Measurements from ENCODE around the gene AUTS2.

Gene AUTS2

GRCh38 chr7:70318511-70318910 lies 720.2 kb downstream of the AUTS2 start:
- H4K20me1 ChIP-seq (ENCODE audit: insufficient read depth, low read length, poor library complexity, severe bottlenecking): no peaks in the 10 kb centered on the region
- no peak overlapping the region for H3K4me2 ChIP-seq (ENCODE audit: low read depth, low read length, poor library complexity, severe bottlenecking)
- peaks cover 14% of the 10 kb centered on the region for H3K4me1 ChIP-seq (ENCODE audit: insufficient read depth, low read length, poor library complexity, severe bottlenecking)
- H3K4me3 ChIP-seq (ENCODE audit: low read length, poor library complexity, severe bottlenecking): no peak overlapping the region
- H3K9me3 ChIP-seq (ENCODE audit: insufficient read depth, low read depth, low read length): no peaks in the 10 kb centered on the region
- H3K27me3 ChIP-seq (ENCODE audit: insufficient read depth, low read length, poor library complexity, severe bottlenecking): no peaks in the 10 kb centered on the region
- TF ChIP-seq EZH2phosphoT487 (IDR thresholded peaks at IDR 0.05; ENCODE audit: borderline replicate concordance): no peak
- TF ChIP-seq CTCF (conservative IDR thresholded peaks at IDR 0.05; ENCODE audit: low read length): no peak
- H3K9ac ChIP-seq (ENCODE audit: low read depth, low read length, poor library complexity, severe bottlenecking): no peak overlapping the region
- no peaks in the 10 kb centered on the region for H3F3A ChIP-seq (ENCODE audit: low read depth)
- no peaks in the 10 kb centered on the region for H3K79me2 ChIP-seq (ENCODE audit: insufficient read depth, low read length)
- no peak overlapping the region for H2AFZ ChIP-seq (ENCODE audit: low read length)
- no peaks in the 10 kb centered on the region for H3K9me2 ChIP-seq (replicated peaks; ENCODE audit: low read depth, low read length)
- no peaks in the 10 kb centered on the region for H3K36me3 ChIP-seq (ENCODE audit: insufficient read depth, low read length)

- H3K27me3 ChIP-seq (ENCODE audit: insufficient read depth, low read length, poor library complexity, severe bottlenecking): no peaks in the 10 kb centered on the region
- no peaks in the 10 kb centered on the region for H4K20me1 ChIP-seq (ENCODE audit: insufficient read depth, low read length, poor library complexity, severe bottlenecking)
- H3K36me3 ChIP-seq (ENCODE audit: insufficient read depth, low read length): no peaks in the 10 kb centered on the region
- H3K9me3 ChIP-seq (ENCODE audit: insufficient read depth, low read depth, low read length): no peaks in the 10 kb centered on the region
- no peak overlapping the region for H3K4me3 ChIP-seq (ENCODE audit: low read length, poor library complexity, severe bottlenecking)
- H3K9me2 ChIP-seq (replicated peaks; ENCODE audit: low read depth, low read length): no peaks in the 10 kb centered on the region
- no peak overlapping the region for H3K9ac ChIP-seq (ENCODE audit: low read depth, low read length, poor library complexity, severe bottlenecking)
- no peak for TF ChIP-seq EZH2phosphoT487 (IDR thresholded peaks at IDR 0.05; ENCODE audit: borderline replicate concordance)
- H3K79me2 ChIP-seq (ENCODE audit: insufficient read depth, low read length): no peaks in the 10 kb centered on the region
- H3K4me2 ChIP-seq (ENCODE audit: low read depth, low read length, poor library complexity, severe bottlenecking): no peak overlapping the region
- peaks cover 14% of the 10 kb centered on the region for H3K4me1 ChIP-seq (ENCODE audit: insufficient read depth, low read length, poor library complexity, severe bottlenecking)
- H2AFZ ChIP-seq (ENCODE audit: low read length): no peak overlapping the region
- H3F3A ChIP-seq (ENCODE audit: low read depth): no peaks in the 10 kb centered on the region
Measured at GRCh38 chr7:70319057-70319456, 720.8 kb downstream of the AUTS2 start.

- Histone ChIP-seq H3K9me3 (ENCODE audit: insufficient read depth, low read depth, low read length) (no peaks in the 10 kb centered on the region), H3K27me3 (ENCODE audit: insufficient read depth, low read length, poor library complexity, severe bottlenecking) (no peaks in the 10 kb centered on the region), H3K4me1 (ENCODE audit: insufficient read depth, low read length, poor library complexity, severe bottlenecking) (peaks cover 22% of the 10 kb centered on the region), H3K9ac (ENCODE audit: low read depth, low read length, poor library complexity, severe bottlenecking) (no peak overlapping the region), H3F3A (ENCODE audit: low read depth) (no peaks in the 10 kb centered on the region), H3K79me2 (ENCODE audit: insufficient read depth, low read length) (no peaks in the 10 kb centered on the region), H2AFZ (ENCODE audit: low read length) (no peak overlapping the region), H3K9me2 (replicated peaks; ENCODE audit: low read depth, low read length) (no peaks in the 10 kb centered on the region), H4K20me1 (ENCODE audit: insufficient read depth, low read length, poor library complexity, severe bottlenecking) (no peaks in the 10 kb centered on the region), H3K4me2 (ENCODE audit: low read depth, low read length, poor library complexity, severe bottlenecking) (no peak overlapping the region), H3K36me3 (ENCODE audit: insufficient read depth, low read length) (no peaks in the 10 kb centered on the region), H3K4me3 (ENCODE audit: low read length, poor library complexity, severe bottlenecking) (no peak overlapping the region)
- TF ChIP-seq EZH2phosphoT487 (IDR thresholded peaks at IDR 0.05; ENCODE audit: borderline replicate concordance) (no peak), CTCF (conservative IDR thresholded peaks at IDR 0.05; ENCODE audit: low read length) (no peak)
Measured at GRCh38 chr7:70321016-70321590, 722.8 kb downstream of the AUTS2 start.

- H3K9ac ChIP-seq (ENCODE audit: low read depth, low read length, poor library complexity, severe bottlenecking): no peak overlapping the region
- TF ChIP-seq CTCF (conservative IDR thresholded peaks at IDR 0.05; ENCODE audit: low read length): no peak
- no peak for TF ChIP-seq EZH2phosphoT487 (IDR thresholded peaks at IDR 0.05; ENCODE audit: borderline replicate concordance)
- no peaks in the 10 kb centered on the region for H3K36me3 ChIP-seq (ENCODE audit: insufficient read depth, low read length)
Measured at GRCh38 chr7:70322856-70323255, 724.6 kb downstream of the AUTS2 start.

More at GRCh38 chr7:70322856-70323255, 724.6 kb downstream of the AUTS2 start:
- H3K4me1 ChIP-seq (ENCODE audit: insufficient read depth, low read length, poor library complexity, severe bottlenecking): peaks cover 25% of the 10 kb centered on the region
- no peaks in the 10 kb centered on the region for H4K20me1 ChIP-seq (ENCODE audit: insufficient read depth, low read length, poor library complexity, severe bottlenecking)
- no peak overlapping the region for H2AFZ ChIP-seq (ENCODE audit: low read length)
- no peak overlapping the region for H3K4me2 ChIP-seq (ENCODE audit: low read depth, low read length, poor library complexity, severe bottlenecking)
- H3F3A ChIP-seq (ENCODE audit: low read depth): no peaks in the 10 kb centered on the region
- H3K9me3 ChIP-seq (ENCODE audit: insufficient read depth, low read depth, low read length): no peaks in the 10 kb centered on the region
- no peaks in the 10 kb centered on the region for H3K27me3 ChIP-seq (ENCODE audit: insufficient read depth, low read length, poor library complexity, severe bottlenecking)
- H3K9me2 ChIP-seq (replicated peaks; ENCODE audit: low read depth, low read length): no peaks in the 10 kb centered on the region
- no peaks in the 10 kb centered on the region for H3K79me2 ChIP-seq (ENCODE audit: insufficient read depth, low read length)
- no peak overlapping the region for H3K4me3 ChIP-seq (ENCODE audit: low read length, poor library complexity, severe bottlenecking)
